SIG-M5 treated with dmso at 0.1 percent for 504 hours (cell line): ENCODE measurements around the gene TRAPPC12.
"Not testable (repeated sequence)": the region's sequence is repeated elsewhere in the genome, so short reads cannot be mapped to it uniquely, and the experiment has no call there.

Source experiments
- DNase-seq: peaks from one replicate; lab custom pipeline; 2025; ENCODE audit not compliant: unreplicated experiment; lab: John Stamatoyannopoulos, UW

TRAPPC12 gene

GRCh38 chr2:3483227-3483985 is 103.9 kb downstream of the TRAPPC12 start:
- no peak for DNase-seq

- no peak for DNase-seq
Observed at GRCh38 chr2:3483986-3484960, 104.8 kb downstream of the TRAPPC12 start.

- DNase-seq, result no peak
Observed at GRCh38 chr2:3485166-3485565, 105.7 kb downstream of the TRAPPC12 start.

GRCh38 chr2:3486047-3487027 is 106.8 kb downstream of the TRAPPC12 start:
- DNase-seq, result no peak

- no peak for DNase-seq
Observed at GRCh38 chr2:3487028-3487425, 107.5 kb downstream of the TRAPPC12 start.

GRCh38 chr2:3487432-3487831 is 107.9 kb downstream of the TRAPPC12 start:
- DNase-seq, result no peak

- DNase-seq, result no peak
Observed at GRCh38 chr2:3488061-3488531, 108.6 kb downstream of the TRAPPC12 start.

- no peak for DNase-seq
Observed at GRCh38 chr2:3488855-3489763, 109.6 kb downstream of the TRAPPC12 start.

- no peak for DNase-seq
Observed at GRCh38 chr2:3489764-3490115, 110.2 kb downstream of the TRAPPC12 start.

- DNase-seq, result no peak
Observed at GRCh38 chr2:3490191-3491170, 111.0 kb downstream of the TRAPPC12 start.

GRCh38 chr2:3491306-3491705 is 111.8 kb downstream of the TRAPPC12 start:
- DNase-seq, result no peak

GRCh38 chr2:3491716-3492474 is 112.4 kb downstream of the TRAPPC12 start:
- no peak for DNase-seq

- not testable (repeated sequence) for DNase-seq
Observed at GRCh38 chr2:3492475-3492787, 112.9 kb downstream of the TRAPPC12 start.

- DNase-seq, result no peak
Observed at GRCh38 chr2:3492951-3493614, 113.6 kb downstream of the TRAPPC12 start.

- no peak for DNase-seq
Observed at GRCh38 chr2:3493615-3494007, 114.1 kb downstream of the TRAPPC12 start.

GRCh38 chr2:3494984-3495666 is 115.6 kb downstream of the TRAPPC12 start:
- no peak for DNase-seq

- DNase-seq, result not testable (repeated sequence)
Observed at GRCh38 chr2:3496708-3497080, 117.2 kb downstream of the TRAPPC12 start.
